Occipital lobe (tissue), 2 donors: Measurements from ENCODE around the gene FUS. TPM values are rescaled to one million over a fixed set of nuclear protein-coding genes. Genes with fewer than 3 reads are reported as not detected.
"Not testable (repeated sequence)": the region's sequence is repeated elsewhere in the genome, so short reads cannot be mapped to it uniquely, and the experiment has no call there.

ENCODE experiments used
- DNase-seq: peaks from one replicate; lab custom pipeline; 2025; lab: John Stamatoyannopoulos, UW
- total RNA-seq: library from RNA; depleted of rRNA; stranded (reverse); fragments of >200 nt; gene quantifications from one replicate; pipeline ENCODE4 v1.2.3, GENCODE V29; 2014

Gene FUS
- total RNA-seq, 1 donor from 2014 or later, result 50.4 TPM

- no peak for DNase-seq
Measured at GRCh38 chr16:31143694-31144148, 36.2 kb upstream of the FUS start.

- not testable (repeated sequence) for DNase-seq
Measured at GRCh38 chr16:31144418-31144817, 35.5 kb upstream of the FUS start.

GRCh38 chr16:31145398-31145990, 34.4 kb upstream of the FUS start:
- DNase-seq, result no peak

GRCh38 chr16:31147574-31147973, 32.4 kb upstream of the FUS start:
- no peak for DNase-seq

GRCh38 chr16:31148281-31148728, 31.6 kb upstream of the FUS start:
- DNase-seq, result no peak

- DNase-seq, result no peak
Measured at GRCh38 chr16:31148896-31149295, 31.0 kb upstream of the FUS start.

- DNase-seq, result no peak
Measured at GRCh38 chr16:31149332-31149731, 30.6 kb upstream of the FUS start.

- no peak for DNase-seq
Measured at GRCh38 chr16:31149894-31150890, 29.7 kb upstream of the FUS start, which contains the start of gene PRSS36. Gene PRSS36 (minus strand): TSS chr16:31150066. CDS start chr16:31150035, 31 bp downstream.

- not testable (repeated sequence) for DNase-seq
Measured at GRCh38 chr16:31150976-31151375, 29.0 kb upstream of the FUS start.

GRCh38 chr16:31157136-31157535, 22.8 kb upstream of the FUS start:
- no peak for DNase-seq

GRCh38 chr16:31167315-31167714, 12.6 kb upstream of the FUS start:
- no peak for DNase-seq

- DNase-seq, result no peak
Measured at GRCh38 chr16:31168848-31169247, 11.1 kb upstream of the FUS start.

GRCh38 chr16:31170048-31170447, 9.9 kb upstream of the FUS start:
- DNase-seq, result not testable (repeated sequence)

- no peak for DNase-seq
Measured at GRCh38 chr16:31177136-31177535, 2.8 kb upstream of the FUS start.

- DNase-seq, result no peak
Measured at GRCh38 chr16:31179219-31179746, 656 bp upstream of the FUS start.

GRCh38 chr16:31181102-31181830, 1.3 kb downstream of the FUS start:
- no peak for DNase-seq

- DNase-seq, result no peak
Measured at GRCh38 chr16:31182391-31182790, 2.5 kb downstream of the FUS start.

- no peak for DNase-seq
Measured at GRCh38 chr16:31183432-31184428, 3.8 kb downstream of the FUS start.

GRCh38 chr16:31184888-31185287, 4.9 kb downstream of the FUS start:
- no peak for DNase-seq

GRCh38 chr16:31185339-31185738, 5.4 kb downstream of the FUS start:
- no peak for DNase-seq
